SK-N-SH (cell line): ENCODE data around the gene BMP6. TPM values are rescaled to one million over a fixed set of nuclear protein-coding genes. Genes with fewer than 3 reads are reported as not detected.

Source experiments
- CTCF ChIA-PET: fragments of 300-600, 350-600 bp; formaldehyde crosslinking; extraction: SDS; loops from one replicate; lab custom pipeline; 2021; lab: Yijun Ruan, JAX
- POLR2A ChIA-PET: fragments of 350-600 bp; sonication (Branson Sonifier 250); formaldehyde crosslinking; extraction: SDS; loops from one replicate; lab custom pipeline; 2020; ENCODE audit warnings: antibody characterized with exemption, inconsistent platforms; lab: Yijun Ruan, JAX
- DNase-seq: peaks from one replicate; pipeline ENCODE4 v3.0.0; 2012
- H2AFZ ChIP-seq: fragments of 200-600 bp; sonication (generic); 2 replicates; pipeline ENCODE4 v1.8.1; 2016; ENCODE audit warnings: antibody characterized with exemption, mild to moderate bottlenecking, low read depth
- H3F3A ChIP-seq: fragments of 200-600 bp; sonication (generic); replicated peaks from 2 replicates; pipeline ENCODE3; 2016; ENCODE audit warnings: antibody characterized with exemption, mild to moderate bottlenecking; ENCODE audit not compliant: insufficient read depth
- H3K27ac ChIP-seq, 2 experiments: fragments of 200-500 bp in 1 of 2; fragments of 200-600 bp in 1 of 2; sonication (Bioruptor generic) in 1 of 2; sonication (generic), shearing (Covaris generic) in 1 of 2; 2 replicates each; pipeline versions ENCODE4 v1.5.1 to v1.6.1; 2014 to 2016; ENCODE audit warnings: low read depth in 2 of 2, inconsistent platforms in 1 of 2, low read length in 1 of 2, mild to moderate bottlenecking in 1 of 2, mixed read lengths in 1 of 2
- H3K27me3 ChIP-seq: fragments of 200-600 bp; sonication (generic), shearing (Covaris generic); 2 replicates; pipeline ENCODE4 v1.6.1; 2016; ENCODE audit warnings: mixed run types; ENCODE audit not compliant: insufficient read depth
- H3K36me3 ChIP-seq, 2 experiments: fragments of 200-500 bp in 1 of 2; fragments of 200-600 bp in 1 of 2; sonication (Bioruptor generic) in 1 of 2; sonication (generic) in 1 of 2; replicated peaks in 1 of 2; 2 replicates each; pipeline versions ENCODE3 to v1.5.1; 2014 to 2016; ENCODE audit warnings: low read length in 1 of 2, mild to moderate bottlenecking in 1 of 2; ENCODE audit not compliant: insufficient read depth in 2 of 2, control insufficient read depth in 1 of 2
- H3K4me1 ChIP-seq, 2 experiments: fragments of 200-500 bp in 1 of 2; fragments of 200-600 bp in 1 of 2; sonication (Bioruptor generic) in 1 of 2; sonication (generic), shearing (Covaris generic) in 1 of 2; 2 replicates each; pipeline versions ENCODE4 v1.5.1 to v1.6.1; 2014 to 2016; ENCODE audit warnings: low read depth in 1 of 2, low read length in 1 of 2, mixed run types in 1 of 2; ENCODE audit not compliant: insufficient read depth in 2 of 2, control insufficient read depth in 1 of 2
- H3K4me2 ChIP-seq: fragments of 200-600 bp; sonication (generic), shearing (Covaris generic); 2 replicates; pipeline ENCODE4 v1.6.1; 2017; ENCODE audit warnings: mixed run types
- H3K4me3 ChIP-seq, 2 experiments: fragments of 200-500 bp in 1 of 2; fragments of 200-600 bp in 1 of 2; sonication (Bioruptor generic) in 1 of 2; sonication (generic), shearing (Covaris generic) in 1 of 2; 2 replicates each; pipeline versions ENCODE4 v1.5.1 to v1.8.1; 2014 to 2016; ENCODE audit warnings: low read depth in 2 of 2, inconsistent platforms in 1 of 2, low read length in 1 of 2, mild to moderate bottlenecking in 1 of 2, mixed read lengths in 1 of 2, moderate library complexity in 1 of 2
- H3K79me2 ChIP-seq: fragments of 200-600 bp; sonication (generic); 2 replicates; pipeline ENCODE4 v1.8.1; 2017; ENCODE audit warnings: mild to moderate bottlenecking; ENCODE audit not compliant: insufficient read depth
- H3K9ac ChIP-seq: fragments of 200-600 bp; sonication (generic); 2 replicates; pipeline ENCODE4 v1.6.1; 2017; ENCODE audit warnings: mixed run types
- H3K9me2 ChIP-seq: fragments of 200-600 bp; sonication (generic); 2 replicates; pipeline ENCODE4 v1.6.1; 2017; ENCODE audit warnings: mixed run types
- H3K9me3 ChIP-seq: fragments of 200-600 bp; sonication (generic); 2 replicates; pipeline ENCODE4 v1.6.1; 2017; ENCODE audit warnings: mixed run types, mild to moderate bottlenecking, moderate library complexity
- H4K20me1 ChIP-seq: fragments of 200-600 bp; sonication (generic); 2 replicates; pipeline ENCODE4 v1.6.1; 2017; ENCODE audit warnings: mild to moderate bottlenecking, mixed run types; ENCODE audit not compliant: insufficient read depth
- CHD2 ChIP-seq: fragments of 150-350 bp; IDR thresholded peaks from 2 replicates; pipeline ENCODE4 v1.6.1; 2018; ENCODE audit warnings: low read length; ENCODE audit not compliant: partially characterized antibody
- ELF1 ChIP-seq: IDR thresholded peaks from 2 replicates; pipeline ENCODE4 v1.4.0; 2012
- EP300 ChIP-seq, 2 experiments: IDR thresholded peaks; 2 replicates each; pipeline versions ENCODE4 v1.4.0 to v1.6.1; 2012; ENCODE audit warnings: borderline replicate concordance in 1 of 2, low read depth in 1 of 2, low read length in 1 of 2
- EZH2phosphoT487 ChIP-seq: fragments of 200-600 bp; sonication (generic); IDR thresholded peaks from 2 replicates; pipeline ENCODE4 v1.6.1; 2017; ENCODE audit warnings: low read depth, mixed run types, mild to moderate bottlenecking, antibody characterized with exemption, moderate library complexity, borderline replicate concordance
- FOXJ3 ChIP-seq: sonication (generic); formaldehyde crosslinking; IDR thresholded peaks from 2 replicates; pipeline ENCODE4 v1.5.1; 2020; ENCODE audit warnings: mild to moderate bottlenecking, missing genetic modification reagents
- GATA2 ChIP-seq: sonication (generic); formaldehyde crosslinking; IDR thresholded peaks from 2 replicates; pipeline ENCODE4 v1.5.0; 2020; ENCODE audit warnings: mild to moderate bottlenecking, missing genetic modification reagents
- MEF2A ChIP-seq: IDR thresholded peaks from 2 replicates; pipeline ENCODE4 v1.4.0; 2012; ENCODE audit warnings: low read depth, borderline replicate concordance
- NRF1 ChIP-seq: IDR thresholded peaks from 2 replicates; pipeline ENCODE4 v1.6.1; 2012; ENCODE audit warnings: low read depth, mild to moderate bottlenecking, low read length
- POLR2AphosphoS5 ChIP-seq: IDR thresholded peaks from 2 replicates; pipeline ENCODE4 v1.6.1; 2012; ENCODE audit warnings: low read depth, low read length
- RCOR1 ChIP-seq: fragments of 150-350 bp; IDR thresholded peaks from 2 replicates; pipeline ENCODE4 v1.6.1; 2017; ENCODE audit warnings: antibody characterized with exemption, low read length
- REST ChIP-seq: IDR thresholded peaks from 2 replicates; pipeline ENCODE4 v1.6.1; 2012; ENCODE audit warnings: mild to moderate bottlenecking, low read depth, low read length, moderate library complexity
- RFX5 ChIP-seq: IDR thresholded peaks from 2 replicates; pipeline ENCODE4 v1.6.1; 2012; ENCODE audit warnings: mild to moderate bottlenecking, improper control_type of control experiment, low read length
- SIN3A ChIP-seq: IDR thresholded peaks from 2 replicates; pipeline ENCODE4 v1.6.1; 2012; ENCODE audit warnings: low read depth, mild to moderate bottlenecking, low read length, moderate library complexity, borderline replicate concordance
- USF2 ChIP-seq: fragments of 150-350 bp; IDR thresholded peaks from 2 replicates; pipeline ENCODE4 v1.6.1; 2017; ENCODE audit warnings: antibody characterized with exemption, low read length, low read depth, borderline replicate concordance
- YY1 ChIP-seq: IDR thresholded peaks from 2 replicates; pipeline ENCODE4 v1.4.0; 2012; ENCODE audit warnings: low read depth, mild to moderate bottlenecking
- WGBS: methylation state at CpG from one replicate; pipeline ENCODE4 v1.1.6; 2017; ENCODE audit warnings: low lambda C conversion rate; 5-methylcytosine and 5-hydroxymethylcytosine counted together
- polyA plus RNA-seq, 3 experiments: library from polyadenylated mRNA; depleted of rRNA; stranded (reverse); fragments of >200 nt; gene quantifications; 2 replicates each; pipeline ENCODE4 v1.2.3, GENCODE V29; 2012
- TF ChIP-seq, protein P1 (sequence below): fragments of 200-600 bp; sonication (generic); IDR thresholded peaks from 2 replicates; pipeline ENCODE4 v1.6.1; 2017; ENCODE audit warnings: antibody characterized with exemption, mild to moderate bottlenecking, moderate library complexity
- TF ChIP-seq, protein P2 (sequence below): IDR thresholded peaks from 2 replicates; pipeline ENCODE4 v1.4.0; 2012; ENCODE audit warnings: low read depth, borderline replicate concordance

BMP6 gene
- polyA plus RNA-seq, 1 of the 3 experiments (the other 2 are of a cell fraction) = not detected

- TF ChIP-seq GATA2 (CRISPR knock-in tag) (no peak), USF2 (no peak), RCOR1 (no peak), EP300 (IDR thresholded peaks at IDR 0.05; ENCODE audit: borderline replicate concordance in 1 of 2, low read depth in 1 of 2, low read length in 1 of 2) (no peak), CHD2 (no peak), POLR2AphosphoS5 (no peak), REST (no peak), EZH2phosphoT487 (no peak), YY1 (no peak), ELF1 (no peak), SIN3A (no peak), NRF1 (no peak), RFX5 (no peak), FOXJ3 (CRISPR knock-in tag) (no peak), MEF2A (no peak)
- TF ChIP-seq, protein P1, sequence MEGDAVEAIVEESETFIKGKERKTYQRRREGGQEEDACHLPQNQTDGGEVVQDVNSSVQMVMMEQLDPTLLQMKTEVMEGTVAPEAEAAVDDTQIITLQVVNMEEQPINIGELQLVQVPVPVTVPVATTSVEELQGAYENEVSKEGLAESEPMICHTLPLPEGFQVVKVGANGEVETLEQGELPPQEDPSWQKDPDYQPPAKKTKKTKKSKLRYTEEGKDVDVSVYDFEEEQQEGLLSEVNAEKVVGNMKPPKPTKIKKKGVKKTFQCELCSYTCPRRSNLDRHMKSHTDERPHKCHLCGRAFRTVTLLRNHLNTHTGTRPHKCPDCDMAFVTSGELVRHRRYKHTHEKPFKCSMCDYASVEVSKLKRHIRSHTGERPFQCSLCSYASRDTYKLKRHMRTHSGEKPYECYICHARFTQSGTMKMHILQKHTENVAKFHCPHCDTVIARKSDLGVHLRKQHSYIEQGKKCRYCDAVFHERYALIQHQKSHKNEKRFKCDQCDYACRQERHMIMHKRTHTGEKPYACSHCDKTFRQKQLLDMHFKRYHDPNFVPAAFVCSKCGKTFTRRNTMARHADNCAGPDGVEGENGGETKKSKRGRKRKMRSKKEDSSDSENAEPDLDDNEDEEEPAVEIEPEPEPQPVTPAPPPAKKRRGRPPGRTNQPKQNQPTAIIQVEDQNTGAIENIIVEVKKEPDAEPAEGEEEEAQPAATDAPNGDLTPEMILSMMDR = no peak
- TF ChIP-seq, protein P2, sequence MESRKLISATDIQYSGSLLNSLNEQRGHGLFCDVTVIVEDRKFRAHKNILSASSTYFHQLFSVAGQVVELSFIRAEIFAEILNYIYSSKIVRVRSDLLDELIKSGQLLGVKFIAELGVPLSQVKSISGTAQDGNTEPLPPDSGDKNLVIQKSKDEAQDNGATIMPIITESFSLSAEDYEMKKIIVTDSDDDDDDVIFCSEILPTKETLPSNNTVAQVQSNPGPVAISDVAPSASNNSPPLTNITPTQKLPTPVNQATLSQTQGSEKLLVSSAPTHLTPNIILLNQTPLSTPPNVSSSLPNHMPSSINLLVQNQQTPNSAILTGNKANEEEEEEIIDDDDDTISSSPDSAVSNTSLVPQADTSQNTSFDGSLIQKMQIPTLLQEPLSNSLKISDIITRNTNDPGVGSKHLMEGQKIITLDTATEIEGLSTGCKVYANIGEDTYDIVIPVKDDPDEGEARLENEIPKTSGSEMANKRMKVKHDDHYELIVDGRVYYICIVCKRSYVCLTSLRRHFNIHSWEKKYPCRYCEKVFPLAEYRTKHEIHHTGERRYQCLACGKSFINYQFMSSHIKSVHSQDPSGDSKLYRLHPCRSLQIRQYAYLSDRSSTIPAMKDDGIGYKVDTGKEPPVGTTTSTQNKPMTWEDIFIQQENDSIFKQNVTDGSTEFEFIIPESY = no peak
- TF ChIP-seq, all 33 proteins: peak for 0
- Histone ChIP-seq H3K27ac (no peak overlapping the region), H3K9me2 (no peaks in the 10 kb centered on the region), H4K20me1 (no peaks in the 10 kb centered on the region), H3K4me3 (no peak overlapping the region), H3K4me1 (no peaks in the 10 kb centered on the region), H2AFZ (no peak overlapping the region), H3K9me3 (no peaks in the 10 kb centered on the region), H3K27me3 (no peaks in the 10 kb centered on the region), H3K79me2 (no peaks in the 10 kb centered on the region), H3K36me3 (no peaks in the 10 kb centered on the region), H3F3A (no peaks in the 10 kb centered on the region), H3K4me2 (no peak overlapping the region), H3K9ac (no peak overlapping the region)
- ChIA-PET CTCF (no interaction called here), POLR2A (no interaction called here)
- 58% methylated on average over 6 of the region's 6 CpGs for WGBS
- DNase-seq = no peak
These were observed 133.7 kb downstream of the BMP6 start for GRCh38 chr6:7859591-7859990.
